GM18505 (cell line): Measurements from ENCODE around the gene PDP2.

Experiments used
- ATAC-seq: cut with Tn5 transposase; IDR thresholded peaks from one replicate; pipeline ENCODE4 v1.9.1; 2021; ENCODE audit not compliant: unreplicated experiment
- POLR2A ChIP-seq: IDR thresholded peaks from 4 replicates; pipeline ENCODE4 v1.6.1; 2011; ENCODE audit warnings: borderline replicate concordance; ENCODE audit not compliant: insufficient read depth, insufficient read length; ENCODE audit errors: extremely low read depth

Gene PDP2

GRCh38 chr16:66904846-66905632 is 24.7 kb downstream of the PDP2 start:
- no peak for TF ChIP-seq POLR2A
- no peak for ATAC-seq

DNA sequence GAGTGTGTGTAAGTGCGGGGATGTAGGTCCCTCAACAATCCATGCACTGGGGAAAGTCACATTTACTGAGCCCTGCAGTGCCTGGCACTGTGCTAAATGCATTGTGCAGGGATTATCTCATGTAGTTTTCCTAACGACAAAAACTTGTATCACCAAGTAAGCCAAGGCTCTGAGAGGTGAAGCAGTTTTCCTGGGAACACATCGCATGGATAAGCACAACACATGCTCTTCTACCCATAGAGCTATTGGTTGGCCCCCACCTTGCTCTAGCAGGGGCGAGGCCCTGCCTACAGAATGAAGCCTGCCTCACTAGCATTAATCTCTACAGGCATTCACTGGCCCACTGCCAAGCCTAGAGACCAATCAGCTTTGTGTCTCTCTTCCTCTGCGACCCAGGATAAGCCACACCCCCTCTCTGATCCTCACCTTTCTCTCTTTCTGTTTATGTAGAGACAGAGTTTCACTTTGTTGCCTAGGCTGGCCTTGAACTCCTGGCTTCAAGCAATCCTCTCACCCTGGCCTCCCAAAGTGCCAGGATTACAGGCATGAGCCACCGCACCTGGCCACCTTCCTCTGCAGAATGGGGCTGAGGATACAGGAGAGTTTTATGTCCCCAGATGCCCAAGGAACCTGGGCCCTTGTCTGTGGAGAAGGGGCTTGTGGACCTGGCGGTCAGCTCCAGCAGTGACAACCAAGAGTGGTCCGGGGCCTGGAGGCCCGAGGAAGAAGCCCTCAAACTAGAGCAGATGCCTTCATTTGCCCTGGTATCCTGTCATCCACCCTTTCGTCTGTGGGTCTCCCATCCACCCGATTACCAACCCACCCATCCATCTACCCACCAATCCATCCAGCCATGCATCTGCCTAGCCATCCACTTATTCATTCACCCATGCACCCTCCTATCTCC is 25.6 kb downstream of the PDP2 start:
- no peak for ATAC-seq

GRCh38 chr16:66906916-66907836 is 26.9 kb downstream of the PDP2 start:
- ATAC-seq = no peak
- TF ChIP-seq POLR2A = no peak

More for the DNA sequence above, 25.6 kb downstream of the PDP2 start:
- no peak for TF ChIP-seq POLR2A

DNA sequence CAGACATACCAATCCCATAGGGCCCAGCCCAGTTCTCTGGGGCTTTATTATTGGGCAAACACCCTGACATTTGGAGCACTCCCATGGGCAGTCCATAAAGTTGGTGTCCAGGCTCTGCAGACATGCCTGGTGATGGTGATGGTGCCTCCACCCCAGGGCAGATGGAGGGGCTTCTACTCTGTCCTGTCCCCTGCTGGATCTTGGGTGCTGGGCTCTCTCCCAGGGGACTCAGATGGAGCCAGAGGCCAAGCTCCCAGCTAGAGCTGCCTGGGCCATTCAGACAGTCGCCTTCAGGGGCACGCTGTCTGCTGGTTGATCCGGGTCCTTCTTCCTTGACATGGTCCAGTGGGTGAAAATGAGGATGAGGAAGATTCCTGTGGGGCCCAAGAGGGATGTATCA is 27.8 kb downstream of the PDP2 start:
- TF ChIP-seq POLR2A = no peak
- ATAC-seq = no peak

DNA sequence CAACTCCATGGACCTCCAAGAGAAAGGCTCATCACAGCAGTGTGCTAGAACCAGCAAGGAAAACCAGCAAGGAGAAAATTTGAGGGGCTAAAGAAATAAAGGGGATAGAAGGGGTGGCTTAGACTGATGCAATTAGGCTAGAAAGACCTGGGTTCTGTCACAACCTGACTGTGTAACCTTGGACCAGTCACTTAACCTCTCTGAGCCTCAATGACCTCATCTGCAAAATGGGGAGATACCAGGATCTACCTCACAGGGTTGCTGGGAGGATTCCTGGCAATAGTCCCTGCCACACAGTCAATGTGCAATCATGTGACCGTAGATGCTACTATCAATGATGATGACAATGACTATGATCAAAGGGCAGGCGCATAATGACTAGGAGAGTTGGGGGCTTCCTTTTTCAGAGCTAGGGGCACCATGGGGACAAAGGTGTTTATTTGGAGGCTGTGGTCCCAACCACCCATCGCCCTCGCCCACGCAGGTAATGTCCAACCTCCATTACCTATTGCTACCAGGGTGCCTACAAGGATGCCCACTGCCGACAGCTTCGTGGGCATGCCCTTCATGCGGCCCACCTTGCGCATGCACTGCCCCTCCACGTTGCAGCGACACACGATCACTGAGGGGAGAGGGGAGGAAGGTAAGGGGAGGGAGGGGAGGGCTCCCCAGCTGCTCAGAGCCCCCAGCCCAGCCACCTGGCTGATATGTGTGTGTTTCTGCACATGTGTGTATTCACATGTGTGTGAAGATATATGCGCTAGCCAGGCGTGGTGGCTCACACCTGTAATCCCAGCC is 28.6 kb downstream of the PDP2 start:
- no peak for ATAC-seq
- no peak for TF ChIP-seq POLR2A

DNA sequence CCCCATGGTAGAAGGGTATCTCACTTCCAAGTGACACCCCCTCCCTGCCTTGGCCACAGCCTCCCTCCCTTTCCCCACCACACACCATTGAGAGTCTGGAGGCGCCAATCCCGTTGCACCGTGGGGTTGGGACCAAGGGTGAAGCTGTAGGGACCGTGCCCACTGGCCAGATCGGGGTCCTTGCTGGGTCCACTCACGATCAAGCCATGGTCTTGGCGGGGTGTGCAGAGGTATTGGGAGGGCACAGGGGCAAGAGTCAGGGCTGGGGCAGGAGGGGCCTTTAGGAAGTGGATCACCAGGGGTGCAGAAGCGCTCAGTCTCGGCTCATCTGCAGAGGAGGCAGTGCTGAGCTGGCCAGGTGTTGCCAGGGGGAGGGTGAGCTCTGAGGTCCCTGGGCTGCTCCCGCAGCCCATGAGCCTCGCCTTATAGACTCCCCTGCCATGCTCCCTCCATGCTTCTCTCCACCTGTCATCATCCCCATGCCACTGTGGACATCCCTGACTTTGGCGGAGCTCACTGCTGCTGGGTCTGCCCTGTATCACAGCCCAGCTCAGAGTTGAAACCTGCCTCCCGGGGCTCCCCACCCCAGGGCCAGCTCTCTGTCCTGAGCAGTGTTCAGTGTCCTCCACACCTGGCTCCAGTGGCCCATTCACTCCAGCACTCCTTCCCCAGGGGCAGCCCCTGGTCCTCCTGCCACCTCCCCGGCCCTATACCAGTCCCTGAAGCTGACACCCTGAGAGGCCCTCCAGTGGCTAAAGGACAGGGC is 30.0 kb downstream of the PDP2 start:
- no peak for ATAC-seq
- TF ChIP-seq POLR2A = no peak

DNA sequence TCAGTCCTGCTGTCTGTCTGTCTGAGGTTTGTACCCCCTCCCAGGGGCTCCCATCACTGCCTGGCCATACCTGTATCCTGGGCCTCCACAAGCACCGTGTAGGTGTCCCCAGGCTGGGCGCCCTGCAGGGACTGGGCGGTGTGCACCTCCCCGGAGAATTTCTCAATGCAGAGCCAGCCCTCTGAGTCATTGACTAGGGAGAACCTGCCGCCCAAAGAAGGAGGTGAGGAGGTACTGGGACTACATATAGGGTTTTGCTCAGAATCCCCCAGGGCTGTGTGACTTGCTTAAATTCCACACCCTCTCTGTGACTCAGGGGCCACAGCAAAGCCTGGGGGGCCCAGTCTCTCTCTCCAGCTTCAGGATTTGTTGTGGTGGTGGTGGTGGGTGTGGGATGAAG is 30.8 kb downstream of the PDP2 start:
- no peak for ATAC-seq
- no peak for TF ChIP-seq POLR2A

- TF ChIP-seq POLR2A = no peak
- no peak for ATAC-seq
These were observed 31.5 kb downstream of the PDP2 start for GRCh38 chr16:66911801-66912200.

DNA sequence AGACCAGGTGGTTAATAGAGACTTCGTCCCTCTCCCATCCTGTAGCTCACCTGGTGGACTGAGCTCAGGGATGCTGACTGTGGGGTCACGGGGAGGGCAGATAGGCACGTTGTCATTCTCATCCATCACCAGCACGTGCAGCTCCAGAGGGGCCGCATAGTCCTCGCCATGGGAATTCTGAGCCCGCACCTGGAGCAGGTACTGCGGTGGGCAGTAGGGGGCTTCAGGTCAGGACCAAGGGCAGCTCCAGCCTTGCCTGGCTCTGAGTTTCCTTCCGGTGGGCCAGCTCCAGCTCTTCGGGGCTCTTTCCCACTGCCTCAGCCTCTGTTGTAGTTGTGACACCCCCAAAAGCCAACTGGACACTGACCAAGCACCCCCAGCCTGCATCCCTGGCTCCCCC is 32.8 kb downstream of the PDP2 start:
- ATAC-seq = no peak
- TF ChIP-seq POLR2A = no peak

DNA sequence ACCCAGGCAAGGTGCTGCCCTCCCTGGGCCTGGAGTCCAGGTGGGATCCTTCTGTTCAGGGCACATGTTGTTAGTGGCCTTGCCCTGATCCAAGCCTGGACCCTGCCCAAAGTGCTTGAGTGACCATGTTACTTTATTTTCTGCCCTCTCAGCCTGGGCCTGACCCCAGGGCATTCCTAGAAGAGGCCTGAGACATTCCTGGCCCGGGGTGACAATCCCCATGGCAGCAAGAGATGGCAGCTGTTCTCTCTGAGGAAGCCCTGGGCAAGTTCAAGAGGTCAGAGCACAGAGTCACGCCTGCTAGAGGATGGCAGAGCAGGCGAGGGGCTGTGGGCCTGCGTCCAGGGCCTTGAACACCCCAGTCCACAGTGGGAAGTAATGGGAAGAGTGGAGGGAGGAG is 33.4 kb downstream of the PDP2 start:
- no peak for ATAC-seq
- TF ChIP-seq POLR2A = no peak

DNA sequence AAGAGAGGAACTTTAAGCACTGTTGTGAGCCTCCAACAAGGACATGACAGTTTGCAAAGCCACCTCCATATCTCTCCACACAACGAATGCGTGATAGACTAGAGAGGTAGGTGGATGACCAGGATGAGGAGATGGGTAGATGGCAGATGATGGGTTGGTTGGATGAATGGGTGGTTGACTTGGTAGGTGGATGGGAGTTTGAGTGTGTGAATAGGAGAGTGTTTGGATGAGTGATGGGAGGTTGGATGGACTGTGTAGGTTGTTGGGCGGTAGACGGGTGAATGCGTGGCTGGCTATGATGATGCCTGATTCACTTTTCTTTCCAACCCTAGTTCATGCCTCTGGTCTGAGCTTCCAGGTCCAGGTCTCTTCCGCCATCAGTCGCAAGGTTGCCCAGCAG is 34.2 kb downstream of the PDP2 start:
- ATAC-seq = no peak
- TF ChIP-seq POLR2A = no peak

- ATAC-seq = no peak
- no peak for TF ChIP-seq POLR2A
These were observed 34.7 kb downstream of the PDP2 start for GRCh38 chr16:66915041-66915440.
